ENCODE data around the gene HIRA. TPM values are rescaled to one million over a fixed set of nuclear protein-coding genes. Genes with fewer than 3 reads are reported as not detected.

The HIRA gene
- total RNA-seq, 1 experiment from 2014 or later, result 24.3 TPM

DNA sequence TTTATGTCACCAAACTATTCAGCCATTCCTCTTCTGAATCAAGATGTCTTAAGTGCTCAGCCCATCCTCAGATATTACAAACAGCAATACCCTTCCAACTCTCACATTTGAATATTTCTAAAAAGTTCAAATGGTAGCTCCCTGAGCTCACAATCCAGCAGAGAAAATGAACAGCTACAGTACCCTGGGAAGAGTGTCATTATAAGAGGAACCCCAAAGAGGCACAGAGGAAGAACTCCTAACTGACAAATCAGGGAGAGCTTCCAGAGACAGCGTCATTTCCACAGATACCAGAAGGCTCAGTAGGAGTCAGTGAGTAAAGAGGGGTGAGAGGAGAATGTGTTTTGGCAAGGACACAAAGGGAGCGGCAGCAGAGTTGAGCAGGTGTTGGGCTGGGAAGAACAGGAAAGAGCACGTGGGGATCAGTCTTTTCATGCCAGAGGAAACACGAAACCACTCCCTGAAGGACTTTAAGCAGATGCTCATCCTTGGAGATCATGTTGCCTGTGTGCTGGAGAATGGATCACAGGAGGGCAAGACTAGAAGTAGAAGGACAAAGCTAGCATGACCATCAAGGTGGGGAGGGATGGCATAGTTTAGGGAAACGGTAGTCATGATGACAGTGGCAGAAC is 144.3 kb downstream of the HIRA start:
- Mint-ChIP-seq H3K4me1 (ENCODE audit: insufficient read depth, unreplicated experiment) (peaks cover 34% of the 10 kb centered on the region), H3K9me3 (ENCODE audit: unreplicated experiment) (no peaks in the 10 kb centered on the region), H3K27ac (ENCODE audit: low read depth, unreplicated experiment) (peak overlapping the region; percentile 89), H3K36me3 (ENCODE audit: insufficient read depth, unreplicated experiment) (no peaks in the 10 kb centered on the region), H3K27me3 (ENCODE audit: insufficient read depth, unreplicated experiment) (no peaks in the 10 kb centered on the region), H3K4me3 (ENCODE audit: unreplicated experiment) (peak overlapping the region; percentile 56)
- DNase-seq (ENCODE audit: unreplicated experiment), result peak; percentile 90
- TF ChIP-seq, protein P1, sequence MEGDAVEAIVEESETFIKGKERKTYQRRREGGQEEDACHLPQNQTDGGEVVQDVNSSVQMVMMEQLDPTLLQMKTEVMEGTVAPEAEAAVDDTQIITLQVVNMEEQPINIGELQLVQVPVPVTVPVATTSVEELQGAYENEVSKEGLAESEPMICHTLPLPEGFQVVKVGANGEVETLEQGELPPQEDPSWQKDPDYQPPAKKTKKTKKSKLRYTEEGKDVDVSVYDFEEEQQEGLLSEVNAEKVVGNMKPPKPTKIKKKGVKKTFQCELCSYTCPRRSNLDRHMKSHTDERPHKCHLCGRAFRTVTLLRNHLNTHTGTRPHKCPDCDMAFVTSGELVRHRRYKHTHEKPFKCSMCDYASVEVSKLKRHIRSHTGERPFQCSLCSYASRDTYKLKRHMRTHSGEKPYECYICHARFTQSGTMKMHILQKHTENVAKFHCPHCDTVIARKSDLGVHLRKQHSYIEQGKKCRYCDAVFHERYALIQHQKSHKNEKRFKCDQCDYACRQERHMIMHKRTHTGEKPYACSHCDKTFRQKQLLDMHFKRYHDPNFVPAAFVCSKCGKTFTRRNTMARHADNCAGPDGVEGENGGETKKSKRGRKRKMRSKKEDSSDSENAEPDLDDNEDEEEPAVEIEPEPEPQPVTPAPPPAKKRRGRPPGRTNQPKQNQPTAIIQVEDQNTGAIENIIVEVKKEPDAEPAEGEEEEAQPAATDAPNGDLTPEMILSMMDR (IDR thresholded peaks at IDR 0.05; ENCODE audit: unreplicated experiment), result no peak
- BruUV-seq (replicated peaks), result no TSS peak
- intact Hi-C loops (cut with micrococcal nuclease), result no loop called here
- ChIA-PET CTCF (interaction anchor here (0.6 to 1.5 kb wide), 6 partner anchors 11 to 172 kb away, joined by 3 to 4 read pairs (median 3); partner anchors contain the start of genes ESS2 and SLC25A1), POLR2A (interaction anchor here (0.7 to 2.8 kb wide), 16 partner anchors 12 to 197 kb away, joined by 3 to 15 read pairs (median 4); partner anchors contain the start of genes C22orf39, CDC45, ESS2 and HIRA)

- intact Hi-C loops (cut with micrococcal nuclease), result no loop called here
- no peaks in the 10 kb centered on the region for H3K9me3 Mint-ChIP-seq (ENCODE audit: unreplicated experiment)
- TF ChIP-seq, protein P1 (IDR thresholded peaks at IDR 0.05; ENCODE audit: unreplicated experiment), result no peak
- peak overlapping the region; percentile 89 for H3K27ac Mint-ChIP-seq (ENCODE audit: low read depth, unreplicated experiment)
- no peak for DNase-seq (ENCODE audit: unreplicated experiment)
- no peaks in the 10 kb centered on the region for H3K36me3 Mint-ChIP-seq (ENCODE audit: insufficient read depth, unreplicated experiment)
- H3K4me3 Mint-ChIP-seq (ENCODE audit: unreplicated experiment), result no peak overlapping the region
- no TSS peak for BruUV-seq (replicated peaks)
- ChIA-PET POLR2A (interaction anchor here (0.7 to 1.1 kb wide), 2 partner anchors 8 to 101 kb away, joined by 3 to 5 read pairs; no protein-coding TSS in a partner anchor), CTCF (interaction anchor here (0.6 kb wide), 1 partner anchor 110 kb away, joined by 3 read pairs; no protein-coding TSS in a partner anchor)
- peaks cover 33% of the 10 kb centered on the region for H3K4me1 Mint-ChIP-seq (ENCODE audit: insufficient read depth, unreplicated experiment)
- no peaks in the 10 kb centered on the region for H3K27me3 Mint-ChIP-seq (ENCODE audit: insufficient read depth, unreplicated experiment)
Observed at GRCh38 chr22:19285831-19286230, 145.7 kb downstream of the HIRA start.

Other genes with a start within 250 kb of the HIRA start
- gene CLTCL1, start 140.0 kb downstream of the HIRA start, total RNA-seq (2022), result 12.2 and 21.7 TPM in 2 replicates
- 51.9 and 66.7 TPM in 2 replicates for gene MRPL40, start 812 bp upstream of the HIRA start, total RNA-seq (2022)
- 19.1 and 22.2 TPM in 2 replicates for gene C22orf39, start 16.0 kb upstream of the HIRA start, total RNA-seq (2022)
- 62.3 and 64.4 TPM in 2 replicates for gene UFD1, start 47.5 kb upstream of the HIRA start, total RNA-seq (2022)
- 7.5 and 18.6 TPM in 2 replicates for gene CDC45, start 48.2 kb upstream of the HIRA start, total RNA-seq (2022)
- not detected in 2 replicates for gene CLDN5, start 92.7 kb upstream of the HIRA start, total RNA-seq (2022)

Measured in MCF 10A (cell line).